CD14-positive monocyte (primary cell): ENCODE results near the gene CLRN2. TPM values are rescaled to one million over a fixed set of nuclear protein-coding genes. Genes with fewer than 3 reads are reported as not detected.

Experiments used
- DNase-seq, 3 donors: peaks; one replicate each; pipeline ENCODE4 v3.0.0-alpha.2; 2011 to 2022
- H2AFZ ChIP-seq: 2 replicates; pipeline ENCODE4 v1.6.0; 2012; ENCODE audit warnings: mild to moderate bottlenecking, low read depth, low read length, inconsistent platforms; ENCODE audit not compliant: insufficient read depth, poor library complexity, severe bottlenecking
- H3K27ac ChIP-seq, 2 donors: 1 replicate in 1 of 2; 2 replicates in 1 of 2; pipeline ENCODE4 v1.5.1; 2012 to 2013; ENCODE audit warnings: low read length in 2 of 2, control low read depth in 1 of 2, inconsistent platforms in 1 of 2, low read depth in 1 of 2, mild to moderate bottlenecking in 1 of 2
- H3K27me3 ChIP-seq, 2 donors: one replicate each; pipeline versions ENCODE4 v1.6.0 to v1.6.1; 2011 to 2013; ENCODE audit warnings: low read length in 2 of 2; ENCODE audit not compliant: control insufficient read depth in 2 of 2, insufficient read depth in 2 of 2
- H3K36me3 ChIP-seq, 2 donors: replicated peaks in 1 of 2; 1 replicate in 1 of 2; 2 replicates in 1 of 2; pipeline versions ENCODE4 v1.5.1 to v1.6.1; 2012 to 2013; ENCODE audit warnings: low read length in 2 of 2, control low read depth in 1 of 2, inconsistent platforms in 1 of 2, mild to moderate bottlenecking in 1 of 2; ENCODE audit not compliant: insufficient read depth in 2 of 2, control insufficient read depth in 1 of 2
- H3K4me1 ChIP-seq, 2 donors: 1 replicate in 1 of 2; 2 replicates in 1 of 2; pipeline versions ENCODE4 v1.5.1 to v1.6.1; 2012 to 2013; ENCODE audit warnings: low read length in 2 of 2, control low read depth in 1 of 2, inconsistent platforms in 1 of 2, mild to moderate bottlenecking in 1 of 2, moderate library complexity in 1 of 2; ENCODE audit not compliant: insufficient read depth in 2 of 2, control insufficient read depth in 1 of 2
- H3K4me2 ChIP-seq: replicated peaks from 2 replicates; pipeline ENCODE3; 2012; ENCODE audit warnings: low read length, moderate library complexity, mild to moderate bottlenecking; ENCODE audit not compliant: poor library complexity, severe bottlenecking; ENCODE audit errors: extremely low read depth
- H3K4me3 ChIP-seq, 3 experiments: fragments of 200-600 bp in 1 of 3; sonication (generic) in 1 of 3; replicated peaks in 1 of 3; 1 replicate in 2 of 3; 2 replicates in 1 of 3; pipeline ENCODE4 v1.5.1; 2011 to 2013; ENCODE audit warnings: low read length in 3 of 3, mild to moderate bottlenecking in 3 of 3, control low read depth in 2 of 3, low read depth in 2 of 3, inconsistent platforms in 1 of 3, moderate library complexity in 1 of 3
- H3K79me2 ChIP-seq: 2 replicates; pipeline ENCODE4 v1.6.0; 2012; ENCODE audit warnings: mild to moderate bottlenecking, control low read depth, inconsistent platforms, low read length, moderate library complexity; ENCODE audit not compliant: insufficient read depth
- H3K9ac ChIP-seq: 2 replicates; pipeline ENCODE4 v1.6.0; 2017; ENCODE audit warnings: low read length, mild to moderate bottlenecking; ENCODE audit not compliant: insufficient read depth, poor library complexity, severe bottlenecking
- H3K9me3 ChIP-seq, 2 donors: replicated peaks in 1 of 2; 1 replicate in 1 of 2; 2 replicates in 1 of 2; pipeline versions ENCODE4 v1.5.1 to v1.6.1; 2012 to 2013; ENCODE audit warnings: low read length in 2 of 2, control low read depth in 1 of 2; ENCODE audit not compliant: control insufficient read depth in 1 of 2, insufficient read depth in 1 of 2
- H4K20me1 ChIP-seq: 2 replicates; pipeline ENCODE4 v1.6.0; 2012; ENCODE audit warnings: mild to moderate bottlenecking, low read length, control low read depth, moderate library complexity; ENCODE audit not compliant: insufficient read depth
- H3K27ac Mint-ChIP-seq, 7 donors: one replicate each; pipeline ENCODE4 v1.8.0; 2020; ENCODE audit warnings: mild to moderate bottlenecking in 7 of 7, mixed read lengths in 7 of 7, moderate library complexity in 6 of 7, inconsistent platforms in 2 of 7
- H3K27me3 Mint-ChIP-seq, 3 donors: one replicate each; pipeline ENCODE4 v1.8.0; 2021 to 2022; ENCODE audit warnings: low read depth in 3 of 3, mild to moderate bottlenecking in 3 of 3, mixed read lengths in 3 of 3, moderate library complexity in 3 of 3, inconsistent platforms in 1 of 3
- H3K36me3 Mint-ChIP-seq, 2 donors: one replicate each; pipeline ENCODE4 v1.8.0; 2020; ENCODE audit warnings: mixed read lengths in 2 of 2, inconsistent platforms in 1 of 2, mild to moderate bottlenecking in 1 of 2
- H3K4me1 Mint-ChIP-seq: one replicate; pipeline ENCODE4 v1.8.0; 2020; ENCODE audit warnings: mild to moderate bottlenecking, mixed read lengths
- H3K4me3 Mint-ChIP-seq, 2 donors: one replicate each; pipeline ENCODE4 v1.8.0; 2020; ENCODE audit warnings: mild to moderate bottlenecking in 2 of 2, mixed read lengths in 2 of 2, moderate library complexity in 1 of 2
- H3K9me3 Mint-ChIP-seq, 7 donors: one replicate each; pipeline ENCODE4 v1.8.0; 2020 to 2022; ENCODE audit warnings: mixed read lengths in 7 of 7, mild to moderate bottlenecking in 6 of 7, moderate library complexity in 6 of 7, inconsistent platforms in 2 of 7
- CTCF ChIP-seq: fragments of 200-600 bp; IDR thresholded peaks from one replicate; pipeline ENCODE4 v1.8.0; 2022; ENCODE audit warnings: antibody characterized with exemption, mild to moderate bottlenecking
- WGBS: methylation state at CpG from one replicate; pipeline ENCODE4 v1.1.5; 2013; ENCODE audit warnings: missing lambda C conversion rate; ENCODE audit not compliant: insufficient coverage; 5-methylcytosine and 5-hydroxymethylcytosine counted together
- intact Hi-C, 2 donors: fragments of 100-400 bp; cut with micrococcal nuclease; formaldehyde crosslinking; loops; one replicate each; pipeline versions ENCODE4 v1.15.0 to v1.15.1; 2023
- polyA plus RNA-seq, 3 donors: library from polyadenylated mRNA; depleted of rRNA in 1 of 3; unstranded in 2 of 3; stranded (reverse) in 1 of 3; fragments of 300-500 nt in 2 of 3; fragments of >200 nt in 1 of 3; fragmentation: Illumina TruSeq in 2 of 3; gene quantifications; 1 replicate in 2 of 3; 2 replicates in 1 of 3; pipeline ENCODE4 v1.2.3, GENCODE V29; 2012 to 2021

The CLRN2 gene
- polyA plus RNA-seq, 3 donors: not detected

- intact Hi-C loops: no loop called here
- Histone ChIP-seq H3K4me3 (no peak overlapping the region), H3K4me2 (no peak overlapping the region), H3K4me1 (no peaks in the 10 kb centered on the region), H4K20me1 (no peaks in the 10 kb centered on the region), H3K9ac (no peak overlapping the region), H3K36me3 (no peaks in the 10 kb centered on the region), H3K27ac (no peak overlapping the region), H3K27me3 (no peaks in the 10 kb centered on the region), H2AFZ (no peak overlapping the region), H3K79me2 (no peaks in the 10 kb centered on the region), H3K9me3 (peaks cover 0 to 2% of the 10 kb centered on the region in 2 donors)
- H3K9me3 Mint-ChIP-seq: peaks cover 0 to 4% (median 2%) of the 10 kb centered on the region in 7 donors
- DNase-seq: no peak
- H3K4me1 Mint-ChIP-seq: no peaks in the 10 kb centered on the region
- no peak overlapping the region for H3K4me3 Mint-ChIP-seq
- H3K27me3 Mint-ChIP-seq: peaks cover 5 to 9% (median 6%) of the 10 kb centered on the region in 3 donors
- no CpG with 5 or more reads among the region's 4 CpGs for WGBS
- H3K36me3 Mint-ChIP-seq: no peaks in the 10 kb centered on the region
- TF ChIP-seq CTCF: no peak
- H3K27ac Mint-ChIP-seq: no peak overlapping the region
These were observed 19.7 kb downstream of the CLRN2 start for GRCh38 chr4:17534705-17535104.

DNA sequence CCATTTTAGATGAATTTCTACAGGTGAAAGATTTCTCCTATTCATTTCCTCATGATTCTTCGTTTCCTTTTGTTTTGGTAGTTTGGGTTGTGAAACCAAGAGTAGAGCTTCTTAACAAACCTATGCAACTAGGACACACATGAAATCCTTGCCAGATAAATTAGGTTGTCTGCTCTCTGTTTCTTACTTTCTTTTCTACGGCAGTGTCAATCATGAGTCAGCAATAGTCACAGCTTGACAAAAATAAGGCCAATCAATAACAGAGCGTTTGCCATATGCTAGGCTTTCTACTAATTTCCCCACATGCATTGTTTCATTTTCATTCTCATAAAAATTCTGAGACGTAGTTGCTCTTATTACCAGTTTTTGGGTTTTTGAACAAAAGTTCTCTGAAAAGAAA, 20.3 kb downstream of the CLRN2 start:
- intact Hi-C loops: no loop called here
- no peak overlapping the region for H3K4me2 ChIP-seq
- H2AFZ ChIP-seq: no peak overlapping the region
- no peaks in the 10 kb centered on the region for H4K20me1 ChIP-seq
- no peak overlapping the region for H3K27ac ChIP-seq
- no CpG with 5 or more reads among the region's 4 CpGs for WGBS
- no peak for DNase-seq
- H3K36me3 ChIP-seq: no peaks in the 10 kb centered on the region
- no peak overlapping the region for H3K4me3 Mint-ChIP-seq
- no peaks in the 10 kb centered on the region for H3K4me1 Mint-ChIP-seq
- H3K27me3 ChIP-seq: no peaks in the 10 kb centered on the region
- no peaks in the 10 kb centered on the region for H3K4me1 ChIP-seq
- no peak overlapping the region for H3K4me3 ChIP-seq
- H3K27ac Mint-ChIP-seq: peak overlapping the region in 1 of 7 donors; percentile 3
- H3K9me3 Mint-ChIP-seq: peaks cover 0 to 4% (median 2%) of the 10 kb centered on the region in 7 donors
- TF ChIP-seq CTCF: no peak
- peaks cover 4 to 6% (median 5%) of the 10 kb centered on the region in 3 donors for H3K27me3 Mint-ChIP-seq
- H3K79me2 ChIP-seq: no peaks in the 10 kb centered on the region
- H3K9me3 ChIP-seq: peaks cover 0 to 2% of the 10 kb centered on the region in 2 donors
- no peaks in the 10 kb centered on the region for H3K36me3 Mint-ChIP-seq
- H3K9ac ChIP-seq: no peak overlapping the region
